ENCODE measurements around the gene GPHA2.

GRCh38 chr11:64926689-64927088 is 9.0 kb downstream of the GPHA2 start:
- TF ChIP-seq CTCF (IDR thresholded peaks at IDR 0.05; ENCODE audit: low read depth, low read length) = no peak
- no peak for TF ChIP-seq EZH2phosphoT487 (IDR thresholded peaks at IDR 0.05; ENCODE audit: low read depth)
